RWPE1 (cell line): ENCODE measurements around the gene ADGRB2.
A peak's percentile ranks its signal among the peaks of the same experiment; 100 is the strongest.

Source experiments
- CTCF ChIA-PET: fragments of 350-600 bp; sonication (Branson Sonifier 250); formaldehyde crosslinking; extraction: SDS; loops from one replicate; lab custom pipeline; 2021; lab: Yijun Ruan, JAX
- POLR2A ChIA-PET: fragments of 400-600 bp; formaldehyde crosslinking; extraction: SDS; loops from one replicate; lab custom pipeline; 2020; ENCODE audit warnings: antibody characterized with exemption; ENCODE audit not compliant: low non-redundant PET; lab: Yijun Ruan, JAX
- DNase-seq: peaks from one replicate; pipeline ENCODE4 v3.0.0; 2012; ENCODE audit warnings: low spot score
- H3K27ac ChIP-seq: fragments of 450-650 bp; 2 replicates; pipeline ENCODE4 v1.5.1; 2017
- CTCF ChIP-seq: fragments of 450-650 bp; conservative IDR thresholded peaks from 2 replicates; pipeline ENCODE4 v1.5.1; 2017; ENCODE audit warnings: low read depth, mild to moderate bottlenecking

Gene ADGRB2

GRCh38 chr1:31754397-31754796 lies 9.7 kb downstream of the ADGRB2 start:
- TF ChIP-seq CTCF: no peak
- DNase-seq: no peak
- ChIA-PET POLR2A (no interaction called here), CTCF (interaction anchor here (0.5 kb wide), 1 partner anchor 83 kb away, joined by 3 read pairs; no protein-coding TSS in a partner anchor)
- H3K27ac ChIP-seq: peak overlapping the region; percentile 77

GRCh38 chr1:31753707-31754349 lies 10.3 kb downstream of the ADGRB2 start:
- H3K27ac ChIP-seq: peak overlapping the region; percentile 77
- ChIA-PET POLR2A (no interaction called here), CTCF (interaction anchor here (0.6 to 1.4 kb wide), 2 partner anchors 10 to 111 kb away, joined by 7 read pairs; partner anchors contain the start of gene ADGRB2)
- DNase-seq: peak; percentile 71
- no peak for TF ChIP-seq CTCF

GRCh38 chr1:31752952-31753475 lies 11.1 kb downstream of the ADGRB2 start:
- no peak for TF ChIP-seq CTCF
- peak overlapping the region; percentile 77 for H3K27ac ChIP-seq
- no peak for DNase-seq
- POLR2A ChIA-PET: no interaction called here
- CTCF ChIA-PET: interaction anchor here (1.4 kb wide), 1 partner anchor 10 kb away, joined by 7 read pairs; the partner anchor contains the start of gene ADGRB2

- CTCF ChIA-PET: no interaction called here
- no peak for TF ChIP-seq CTCF
- no peak for DNase-seq
- H3K27ac ChIP-seq: peak overlapping the region; percentile 77
- POLR2A ChIA-PET: no interaction called here
Measured at GRCh38 chr1:31752258-31752657, 11.9 kb downstream of the ADGRB2 start.

GRCh38 chr1:31751822-31752241 lies 12.3 kb downstream of the ADGRB2 start:
- ChIA-PET CTCF (no interaction called here), POLR2A (no interaction called here)
- no peak for TF ChIP-seq CTCF
- peak overlapping the region; percentile 77 for H3K27ac ChIP-seq
- no peak for DNase-seq

- ChIA-PET CTCF (interaction anchor here (0.7 kb wide), 1 partner anchor 12 kb away, joined by 3 read pairs; no protein-coding TSS in a partner anchor), POLR2A (no interaction called here)
- TF ChIP-seq CTCF: no peak
- H3K27ac ChIP-seq: 0 out of 2 replicates have a peak overlapping the region, but pooled peaks have one; percentile 13
- DNase-seq: no peak
Measured at GRCh38 chr1:31750858-31751510, 13.2 kb downstream of the ADGRB2 start.
